HG03025 (cell line): ENCODE results near the gene HPRT1.

Experiments
- ATAC-seq: cut with Tn5 transposase; IDR thresholded peaks from one replicate; pipeline ENCODE4 v1.9.1; 2021; ENCODE audit warnings: mild to moderate bottlenecking, moderate library complexity; ENCODE audit not compliant: unreplicated experiment, low FRiP score

The HPRT1 gene

GRCh38 chrX:134470013-134470412 is 10.0 kb downstream of the HPRT1 start:
- ATAC-seq = no peak

- no peak for ATAC-seq
Measured at GRCh38 chrX:134472041-134472440, 12.1 kb downstream of the HPRT1 start.

- ATAC-seq = no peak
Measured at GRCh38 chrX:134476284-134476683, 16.3 kb downstream of the HPRT1 start.

- ATAC-seq = no peak
Measured at GRCh38 chrX:134478374-134478773, 18.4 kb downstream of the HPRT1 start.

- ATAC-seq = no peak
Measured at GRCh38 chrX:134480061-134480460, 20.1 kb downstream of the HPRT1 start.

GRCh38 chrX:134481339-134481738 is 21.4 kb downstream of the HPRT1 start:
- ATAC-seq = no peak

- no peak for ATAC-seq
Measured at GRCh38 chrX:134482371-134482770, 22.4 kb downstream of the HPRT1 start.

- no peak for ATAC-seq
Measured at GRCh38 chrX:134484039-134484438, 24.1 kb downstream of the HPRT1 start.

- ATAC-seq = no peak
Measured at GRCh38 chrX:134501941-134502340, 42.0 kb downstream of the HPRT1 start.

GRCh38 chrX:134502686-134503085 is 42.7 kb downstream of the HPRT1 start:
- ATAC-seq = no peak

- ATAC-seq = no peak
Measured at GRCh38 chrX:134512566-134512965, 52.6 kb downstream of the HPRT1 start.

- ATAC-seq = no peak
Measured at GRCh38 chrX:134513091-134513490, 53.1 kb downstream of the HPRT1 start.

GRCh38 chrX:134520860-134521390 is 61.0 kb downstream of the HPRT1 start:
- ATAC-seq = no peak

- no peak for ATAC-seq
Measured at GRCh38 chrX:134524181-134524580, 64.2 kb downstream of the HPRT1 start.

- ATAC-seq = no peak
Measured at GRCh38 chrX:134525086-134525792, 65.3 kb downstream of the HPRT1 start.

- no peak for ATAC-seq
Measured at GRCh38 chrX:134526399-134526798, 66.4 kb downstream of the HPRT1 start.

- ATAC-seq = peak; percentile 80
Measured at GRCh38 chrX:134528960-134529359, 69.0 kb downstream of the HPRT1 start.

- ATAC-seq = no peak
Measured at GRCh38 chrX:134529481-134529880, 69.5 kb downstream of the HPRT1 start.

- no peak for ATAC-seq
Measured at GRCh38 chrX:134530845-134531244, 70.9 kb downstream of the HPRT1 start.

- no peak for ATAC-seq
Measured at GRCh38 chrX:134533352-134533751, 73.4 kb downstream of the HPRT1 start.

- ATAC-seq = no peak
Measured at GRCh38 chrX:134533952-134534351, 74.0 kb downstream of the HPRT1 start.

- no peak for ATAC-seq
Measured at GRCh38 chrX:134537179-134537955, 77.4 kb downstream of the HPRT1 start.
